Skin of body (tissue), 2 donors: Measurements from ENCODE around the gene PIK3C2A. TPM values are rescaled to one million over a fixed set of nuclear protein-coding genes. Genes with fewer than 3 reads are reported as not detected.

Experiments
- DNase-seq: peaks from one replicate; lab custom pipeline; 2025; lab: John Stamatoyannopoulos, UW
- total RNA-seq: library from RNA; depleted of rRNA; stranded (reverse); fragments of >200 nt; gene quantifications from one replicate; pipeline ENCODE4 v1.2.3, GENCODE V29; 2014

The PIK3C2A gene
- total RNA-seq, 1 donor from 2014 or later: 43.0 TPM

- no peak for DNase-seq
These were observed 44.5 kb downstream of the PIK3C2A start for GRCh38 chr11:17163291-17163690.

- no peak for DNase-seq
These were observed 45.4 kb downstream of the PIK3C2A start for GRCh38 chr11:17162376-17162775.

- no peak for DNase-seq
These were observed 46.3 kb downstream of the PIK3C2A start for GRCh38 chr11:17161515-17161914.

- no peak for DNase-seq
These were observed 48.3 kb downstream of the PIK3C2A start for GRCh38 chr11:17159441-17159840.

Other genes with a start within 250 kb of the PIK3C2A start
- gene PLEKHA7, start 193.6 kb downstream of the PIK3C2A start, total RNA-seq: 19.9 TPM
- gene RPS13, start 130.3 kb downstream of the PIK3C2A start, total RNA-seq: 1,547 TPM
- 65.2 TPM for gene NUCB2, start 68.8 kb upstream of the PIK3C2A start, total RNA-seq
- gene NCR3LG1, start 143.8 kb upstream of the PIK3C2A start, total RNA-seq: 1.8 TPM
- gene KCNJ11, start 180.7 kb upstream of the PIK3C2A start, total RNA-seq: 4.6 TPM